Gastrocnemius medialis (tissue), 4 donors: Measurements from ENCODE around the gene AGAP2.

Source experiments
- CTCF ChIP-seq, 5 experiments: fragments of 450-650 bp in 3 of 5; fragments of 200-600 bp in 2 of 5; sonication (generic) in 2 of 5; IDR thresholded peaks in 4 of 5; conservative IDR thresholded peaks in 1 of 5; 1 replicate in 4 of 5; 2 replicates in 1 of 5; pipeline ENCODE4 v1.5.1; 2016 to 2019; ENCODE audit warnings: antibody characterized with exemption in 5 of 5, mild to moderate bottlenecking in 3 of 5, moderate library complexity in 3 of 5
- POLR2A ChIP-seq, 2 donors: fragments of 450-650 bp; IDR thresholded peaks; one replicate each; pipeline ENCODE4 v1.6.1; 2017; ENCODE audit warnings: antibody characterized with exemption in 2 of 2, mild to moderate bottlenecking in 2 of 2, moderate library complexity in 2 of 2

- TF ChIP-seq CTCF (IDR thresholded peaks at IDR 0.05 in 4 of 5, conservative IDR thresholded peaks at IDR 0.05 in 1 of 5), result no peak
- TF ChIP-seq POLR2A (IDR thresholded peaks at IDR 0.05), result no peak
These were observed 25.5 kb upstream of the AGAP2 start for GRCh38 chr12:57763881-57764661.
